H9 (cell line): Measurements from ENCODE around the gene NKAIN2. TPM values are rescaled to one million over a fixed set of nuclear protein-coding genes. Genes with fewer than 3 reads are reported as not detected.

Experiments
- DNase-seq: peaks from one replicate; pipeline ENCODE4 v3.0.0-alpha.2; 2017
- H2AFZ ChIP-seq: one replicate; pipeline ENCODE4 v1.6.1; 2013; ENCODE audit warnings: mild to moderate bottlenecking, low read length, control low read depth, moderate library complexity
- H2AK5ac ChIP-seq: 2 replicates; pipeline ENCODE4 v1.6.1; 2013; ENCODE audit warnings: low read length, control low read depth, mixed read lengths; ENCODE audit not compliant: insufficient read length
- H2BK120ac ChIP-seq: one replicate; pipeline ENCODE4 v1.6.1; 2013; ENCODE audit warnings: low read depth, mild to moderate bottlenecking, low read length, control low read depth, inconsistent platforms; ENCODE audit not compliant: poor library complexity, severe bottlenecking
- H2BK12ac ChIP-seq: 2 replicates; pipeline ENCODE4 v1.6.1; 2013; ENCODE audit warnings: low read length, control low read depth, mixed read lengths, low read depth; ENCODE audit not compliant: insufficient read length
- H2BK15ac ChIP-seq: 2 replicates; pipeline ENCODE4 v1.6.1; 2013; ENCODE audit warnings: low read depth, low read length, control low read depth
- H2BK20ac ChIP-seq: one replicate; pipeline ENCODE4 v1.6.1; 2013; ENCODE audit warnings: low read depth, mild to moderate bottlenecking, low read length, control low read depth, inconsistent platforms; ENCODE audit not compliant: poor library complexity, severe bottlenecking
- H2BK5ac ChIP-seq: 2 replicates; pipeline ENCODE4 v1.6.1; 2013; ENCODE audit warnings: low read length, control low read depth, mixed read lengths; ENCODE audit not compliant: insufficient read length
- H3K14ac ChIP-seq: 2 replicates; pipeline ENCODE4 v1.6.1; 2013; ENCODE audit warnings: low read length, control low read depth; ENCODE audit not compliant: insufficient read depth
- H3K18ac ChIP-seq: 2 replicates; pipeline ENCODE4 v1.6.1; 2013; ENCODE audit warnings: low read depth, mild to moderate bottlenecking, mixed read lengths, low read length, control low read depth; ENCODE audit not compliant: insufficient read length
- H3K23ac ChIP-seq: 2 replicates; pipeline ENCODE4 v1.6.1; 2013; ENCODE audit warnings: low read length, control low read depth, mixed read lengths, low read depth; ENCODE audit not compliant: insufficient read length
- H3K23me2 ChIP-seq: 2 replicates; pipeline ENCODE4 v1.6.1; 2013; ENCODE audit warnings: low read depth, mild to moderate bottlenecking, mixed read lengths, low read length, control low read depth; ENCODE audit not compliant: insufficient read length, poor library complexity, severe bottlenecking
- H3K27ac ChIP-seq: 2 replicates; pipeline ENCODE4 v1.5.1; 2013; ENCODE audit warnings: low read length, control low read depth, mixed read lengths, low read depth; ENCODE audit not compliant: insufficient read length
- H3K27me3 ChIP-seq: 2 replicates; pipeline ENCODE4 v1.6.1; 2013; ENCODE audit warnings: low read length, control low read depth, inconsistent platforms; ENCODE audit not compliant: insufficient read depth
- H3K4ac ChIP-seq: 2 replicates; pipeline ENCODE4 v1.6.1; 2013; ENCODE audit warnings: low read depth, mild to moderate bottlenecking, control low read depth, inconsistent platforms, low read length, moderate library complexity
- H3K4me1 ChIP-seq: 2 replicates; pipeline ENCODE4 v1.6.1; 2013; ENCODE audit warnings: low read length, control low read depth, inconsistent platforms; ENCODE audit not compliant: insufficient read depth
- H3K4me2 ChIP-seq: 2 replicates; pipeline ENCODE4 v1.6.1; 2013; ENCODE audit warnings: low read length, control low read depth, mixed read lengths; ENCODE audit not compliant: insufficient read length, insufficient read depth
- H3K56ac ChIP-seq: 2 replicates; pipeline ENCODE4 v1.6.1; 2013; ENCODE audit warnings: low read depth, mild to moderate bottlenecking, mixed read lengths, low read length, control low read depth; ENCODE audit not compliant: insufficient read length
- H3K79me1 ChIP-seq: 2 replicates; pipeline ENCODE4 v1.6.1; 2013; ENCODE audit warnings: low read depth, mild to moderate bottlenecking, moderate library complexity, low read length, control low read depth, inconsistent platforms; ENCODE audit not compliant: insufficient read depth, poor library complexity, severe bottlenecking
- H3K79me2 ChIP-seq: 2 replicates; pipeline ENCODE4 v1.6.1; 2013; ENCODE audit warnings: low read length, control low read depth, inconsistent platforms; ENCODE audit not compliant: insufficient read depth
- H3K9ac ChIP-seq: 2 replicates; pipeline ENCODE4 v1.6.1; 2013; ENCODE audit warnings: low read length, control low read depth, mixed read lengths; ENCODE audit not compliant: insufficient read length; ENCODE audit errors: extremely low read depth
- H3K9me3 ChIP-seq: one replicate; pipeline ENCODE4 v1.6.1; 2013; ENCODE audit warnings: low read depth, low read length, inconsistent platforms; ENCODE audit not compliant: control insufficient read depth
- H3T11ph ChIP-seq: one replicate; pipeline ENCODE4 v1.6.1; 2013; ENCODE audit warnings: mild to moderate bottlenecking, low read length, control low read depth, inconsistent platforms
- H4K20me1 ChIP-seq: one replicate; pipeline ENCODE4 v1.6.1; 2013; ENCODE audit not compliant: control insufficient read depth, insufficient read length, insufficient read depth
- H4K5ac ChIP-seq: 2 replicates; pipeline ENCODE4 v1.6.1; 2013; ENCODE audit warnings: low read depth, mild to moderate bottlenecking, mixed read lengths, low read length, control low read depth; ENCODE audit not compliant: insufficient read length
- H4K8ac ChIP-seq: replicated peaks from 2 replicates; pipeline ENCODE4 v1.6.1; 2013; ENCODE audit warnings: low read length, control low read depth, mixed read lengths, low read depth; ENCODE audit not compliant: insufficient read length
- H4K91ac ChIP-seq: 2 replicates; pipeline ENCODE4 v1.6.1; 2013; ENCODE audit warnings: low read depth, mild to moderate bottlenecking, moderate library complexity, mixed read lengths, low read length, control low read depth; ENCODE audit not compliant: insufficient read length
- H3K27ac Mint-ChIP-seq, 3 experiments: 2 replicates in 2 of 3; 3 replicates in 1 of 3; pipeline ENCODE4 v1.8.0; 2020 to 2021; ENCODE audit warnings: mixed read lengths in 3 of 3, mild to moderate bottlenecking in 1 of 3, moderate library complexity in 1 of 3
- H3K27me3 Mint-ChIP-seq: 2 replicates; pipeline ENCODE4 v1.8.0; 2021; ENCODE audit warnings: low read depth, mild to moderate bottlenecking, moderate library complexity, mixed read lengths
- H3K36me3 Mint-ChIP-seq, 3 experiments: 2 replicates in 2 of 3; 3 replicates in 1 of 3; pipeline ENCODE4 v1.8.0; 2020 to 2021; ENCODE audit warnings: low read depth in 3 of 3, mixed read lengths in 3 of 3; ENCODE audit not compliant: insufficient read depth in 1 of 3
- H3K4me1 Mint-ChIP-seq, 2 experiments: 2 replicates each; pipeline ENCODE4 v1.8.0; 2020; ENCODE audit warnings: mixed read lengths in 2 of 2
- H3K4me3 Mint-ChIP-seq, 2 experiments: 2 replicates in 1 of 2; 3 replicates in 1 of 2; pipeline ENCODE4 v1.8.0; 2020 to 2021; ENCODE audit warnings: mild to moderate bottlenecking in 2 of 2, mixed read lengths in 2 of 2, moderate library complexity in 1 of 2
- H3K9me3 Mint-ChIP-seq, 2 experiments: 2 replicates in 1 of 2; 3 replicates in 1 of 2; pipeline ENCODE4 v1.8.0; 2020; ENCODE audit warnings: mild to moderate bottlenecking in 2 of 2, mixed read lengths in 2 of 2, moderate library complexity in 1 of 2
- WGBS: extraction: QIAGEN DNeasy Blood & Tissue Kit; methylation state at CpG from one replicate; pipeline ENCODE4 v1.1.7; 2013; ENCODE audit warnings: missing lambda C conversion rate, low lambda C conversion rate, mixed read lengths; ENCODE audit not compliant: insufficient read length; ENCODE audit errors: extremely low coverage; 5-methylcytosine and 5-hydroxymethylcytosine counted together
- total RNA-seq: library from RNA; stranded (reverse); gene quantifications from 2 replicates; pipeline ENCODE4 v1.2.1, GENCODE V29; 2021
- TF ChIP-seq, protein P1 (sequence below): fragments of 200-600 bp; sonication (generic); conservative IDR thresholded peaks from 3 replicates; pipeline ENCODE4 v1.8.0; 2021; ENCODE audit warnings: antibody characterized with exemption, mild to moderate bottlenecking

The NKAIN2 gene
- total RNA-seq, 1 experiment from 2014 or later, result 0.17 TPM

DNA sequence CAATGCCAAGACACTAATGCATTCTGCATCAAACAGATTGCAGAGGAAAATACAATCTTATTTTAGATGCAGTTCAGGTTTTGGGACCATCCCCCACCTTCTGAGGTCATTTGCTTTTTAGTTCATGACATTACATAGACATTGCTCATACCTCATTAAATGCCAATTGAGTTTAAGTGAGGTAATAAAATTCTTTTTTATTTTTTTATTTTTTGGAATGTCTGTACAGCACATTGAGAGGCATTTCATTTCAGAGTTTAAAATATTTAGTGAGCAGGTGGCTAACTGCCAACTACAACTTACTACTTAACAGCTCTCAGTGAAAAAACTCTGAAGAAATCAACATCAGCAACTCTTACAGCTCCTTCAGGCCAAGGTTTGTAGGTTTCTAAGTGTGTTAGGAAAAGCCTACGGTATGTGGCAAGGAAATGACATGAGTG, 676.3 kb downstream of the NKAIN2 start:
- Histone ChIP-seq H3K14ac (no peak overlapping the region), H3K18ac (no peak overlapping the region), H3T11ph (no peak overlapping the region), H3K27me3 (no peaks in the 10 kb centered on the region), H2BK5ac (no peak overlapping the region), H2BK20ac (no peak overlapping the region), H3K27ac (no peak overlapping the region), H3K9ac (no peak overlapping the region), H3K23ac (no peak overlapping the region), H2AK5ac (no peak overlapping the region), H4K8ac (no peak overlapping the region), H3K4me2 (no peak overlapping the region), H4K20me1 (no peaks in the 10 kb centered on the region), H3K79me1 (no peaks in the 10 kb centered on the region), H3K4me1 (no peaks in the 10 kb centered on the region), H4K5ac (no peak overlapping the region), H2BK15ac (no peak overlapping the region), H3K23me2 (no peaks in the 10 kb centered on the region), H4K91ac (no peak overlapping the region), H2AFZ (no peak overlapping the region), H2BK120ac (no peak overlapping the region), H3K56ac (no peak overlapping the region), H3K4ac (no peak overlapping the region), H3K9me3 (no peaks in the 10 kb centered on the region), H3K79me2 (no peaks in the 10 kb centered on the region), H2BK12ac (no peak overlapping the region)
- TF ChIP-seq, protein P1, sequence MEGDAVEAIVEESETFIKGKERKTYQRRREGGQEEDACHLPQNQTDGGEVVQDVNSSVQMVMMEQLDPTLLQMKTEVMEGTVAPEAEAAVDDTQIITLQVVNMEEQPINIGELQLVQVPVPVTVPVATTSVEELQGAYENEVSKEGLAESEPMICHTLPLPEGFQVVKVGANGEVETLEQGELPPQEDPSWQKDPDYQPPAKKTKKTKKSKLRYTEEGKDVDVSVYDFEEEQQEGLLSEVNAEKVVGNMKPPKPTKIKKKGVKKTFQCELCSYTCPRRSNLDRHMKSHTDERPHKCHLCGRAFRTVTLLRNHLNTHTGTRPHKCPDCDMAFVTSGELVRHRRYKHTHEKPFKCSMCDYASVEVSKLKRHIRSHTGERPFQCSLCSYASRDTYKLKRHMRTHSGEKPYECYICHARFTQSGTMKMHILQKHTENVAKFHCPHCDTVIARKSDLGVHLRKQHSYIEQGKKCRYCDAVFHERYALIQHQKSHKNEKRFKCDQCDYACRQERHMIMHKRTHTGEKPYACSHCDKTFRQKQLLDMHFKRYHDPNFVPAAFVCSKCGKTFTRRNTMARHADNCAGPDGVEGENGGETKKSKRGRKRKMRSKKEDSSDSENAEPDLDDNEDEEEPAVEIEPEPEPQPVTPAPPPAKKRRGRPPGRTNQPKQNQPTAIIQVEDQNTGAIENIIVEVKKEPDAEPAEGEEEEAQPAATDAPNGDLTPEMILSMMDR, result no peak
- WGBS, result no CpG with 5 or more reads among the region's 1 CpG
- no peak overlapping the region for H3K4me3 Mint-ChIP-seq
- H3K4me1 Mint-ChIP-seq, result no peaks in the 10 kb centered on the region
- no peak for DNase-seq
- H3K27ac Mint-ChIP-seq, result no peak overlapping the region
- H3K9me3 Mint-ChIP-seq, result no peaks in the 10 kb centered on the region
- H3K27me3 Mint-ChIP-seq, result peaks cover 1% of the 10 kb centered on the region; the same call in 1 of the 2 replicates
- no peaks in the 10 kb centered on the region for H3K36me3 Mint-ChIP-seq
